Epithelial cell of proximal tubule (primary cell): ENCODE data around the gene IL31RA. TPM values are rescaled to one million over a fixed set of nuclear protein-coding genes. Genes with fewer than 3 reads are reported as not detected.

Source experiments
- DNase-seq: peaks from one replicate; pipeline ENCODE4 v3.0.0-alpha.2; 2011; ENCODE audit warnings: low read depth
- H3K4me3 ChIP-seq: 2 replicates; pipeline ENCODE4 v1.5.1; 2011; ENCODE audit warnings: low read depth, mild to moderate bottlenecking, low read length
- CTCF ChIP-seq: conservative IDR thresholded peaks from 2 replicates; pipeline ENCODE4 v1.5.1; 2012; ENCODE audit warnings: low read depth, mild to moderate bottlenecking, low read length
- total RNA-seq: library from RNA; depleted of rRNA; stranded (reverse); fragments of >200 nt; gene quantifications from 2 replicates; pipeline ENCODE4 v1.2.3, GENCODE V29; 2015

The IL31RA gene
- total RNA-seq, 1 donor from 2014 or later, result 2.9 TPM

GRCh38 chr5:55823151-55823796 lies 27.9 kb upstream of the IL31RA start:
- DNase-seq, result no peak
- TF ChIP-seq CTCF, result no peak
- H3K4me3 ChIP-seq, result no peak overlapping the region

- no peak for TF ChIP-seq CTCF
- no peak for DNase-seq
- H3K4me3 ChIP-seq, result no peak overlapping the region
These were observed 21.2 kb upstream of the IL31RA start for GRCh38 chr5:55829956-55830355.

GRCh38 chr5:55832446-55832845 lies 18.7 kb upstream of the IL31RA start:
- no peak for DNase-seq
- no peak for TF ChIP-seq CTCF
- no peak overlapping the region for H3K4me3 ChIP-seq

- TF ChIP-seq CTCF, result no peak
- DNase-seq, result no peak
- H3K4me3 ChIP-seq, result no peak overlapping the region
These were observed 15.0 kb upstream of the IL31RA start for GRCh38 chr5:55836191-55836590.

GRCh38 chr5:55841976-55842375 lies 9.2 kb upstream of the IL31RA start:
- TF ChIP-seq CTCF, result no peak
- no peak for DNase-seq
- no peak overlapping the region for H3K4me3 ChIP-seq

GRCh38 chr5:55847837-55848236 lies 3.3 kb upstream of the IL31RA start:
- no peak for TF ChIP-seq CTCF
- H3K4me3 ChIP-seq, result no peak overlapping the region
- DNase-seq, result no peak

GRCh38 chr5:55848783-55849182 lies 2.4 kb upstream of the IL31RA start:
- no peak for DNase-seq
- TF ChIP-seq CTCF, result no peak

More at GRCh38 chr5:55848783-55849182, 2.4 kb upstream of the IL31RA start:
- H3K4me3 ChIP-seq, result no peak overlapping the region
